Parathyroid adenoma (tissue), 2 donors: ENCODE data around the gene IMMP2L.

ENCODE experiments used
- H2AFZ ChIP-seq: fragments of 300-600 bp; sonication (generic); one replicate; pipeline ENCODE4 v1.7.0; 2017; ENCODE audit warnings: antibody characterized with exemption, mild to moderate bottlenecking
- H3K27ac ChIP-seq: fragments of 300-600 bp; sonication (generic); one replicate; pipeline ENCODE4 v1.7.0; 2017
- H3K27me3 ChIP-seq: fragments of 300-600 bp; sonication (generic); one replicate; pipeline ENCODE4 v1.7.0; 2017; ENCODE audit warnings: low read length; ENCODE audit not compliant: control insufficient read depth, insufficient read depth
- H3K36me3 ChIP-seq: fragments of 300-600 bp; sonication (generic); one replicate; pipeline ENCODE4 v1.7.0; 2017; ENCODE audit warnings: low read length; ENCODE audit not compliant: control insufficient read depth, insufficient read depth
- H3K4me1 ChIP-seq: fragments of 300-600 bp; sonication (generic); one replicate; pipeline ENCODE4 v1.7.0; 2017; ENCODE audit warnings: control low read depth
- H3K4me2 ChIP-seq: fragments of 300-600 bp; sonication (generic); one replicate; pipeline ENCODE4 v1.7.0; 2017; ENCODE audit warnings: low read length
- H3K4me3 ChIP-seq: fragments of 300-600 bp; sonication (generic); one replicate; pipeline ENCODE4 v1.7.0; 2017; ENCODE audit warnings: low read depth, low read length
- H3K79me2 ChIP-seq: fragments of 300-600 bp; sonication (generic); one replicate; pipeline ENCODE4 v1.7.0; 2017; ENCODE audit warnings: control low read depth
- H3K9ac ChIP-seq: fragments of 300-600 bp; sonication (generic); one replicate; pipeline ENCODE4 v1.7.0; 2017; ENCODE audit warnings: mild to moderate bottlenecking
- H3K9me3 ChIP-seq: fragments of 300-600 bp; sonication (generic); one replicate; pipeline ENCODE4 v1.7.0; 2017; ENCODE audit warnings: low read length; ENCODE audit not compliant: control insufficient read depth
- CTCF ChIP-seq: fragments of 300-600 bp; sonication (generic); IDR thresholded peaks from one replicate; pipeline ENCODE4 v1.7.0; 2017; ENCODE audit warnings: antibody characterized with exemption, mild to moderate bottlenecking
- donor health status: primary hyperparathyroidism.

IMMP2L gene

GRCh38 chr7:111137296-111138192 lies 424.7 kb downstream of the IMMP2L start:
- H3K36me3 ChIP-seq: no peaks in the 10 kb centered on the region
- H2AFZ ChIP-seq: no peak overlapping the region
- TF ChIP-seq CTCF: no peak
- no peak overlapping the region for H3K4me3 ChIP-seq
- no peak overlapping the region for H3K27ac ChIP-seq
- H3K9me3 ChIP-seq: no peaks in the 10 kb centered on the region
- H3K79me2 ChIP-seq: no peaks in the 10 kb centered on the region
- no peaks in the 10 kb centered on the region for H3K27me3 ChIP-seq
- no peak overlapping the region for H3K4me2 ChIP-seq
- H3K4me1 ChIP-seq: no peaks in the 10 kb centered on the region
- H3K9ac ChIP-seq: no peak overlapping the region

- no peak overlapping the region for H2AFZ ChIP-seq
- no peaks in the 10 kb centered on the region for H3K9me3 ChIP-seq
- H3K79me2 ChIP-seq: no peaks in the 10 kb centered on the region
- H3K36me3 ChIP-seq: no peaks in the 10 kb centered on the region
- H3K27ac ChIP-seq: no peak overlapping the region
- no peaks in the 10 kb centered on the region for H3K27me3 ChIP-seq
- no peak overlapping the region for H3K4me3 ChIP-seq
- H3K9ac ChIP-seq: no peak overlapping the region
- no peak overlapping the region for H3K4me2 ChIP-seq
- H3K4me1 ChIP-seq: no peaks in the 10 kb centered on the region
- no peak for TF ChIP-seq CTCF
Observed at GRCh38 chr7:111132833-111133232, 429.5 kb downstream of the IMMP2L start.

DNA sequence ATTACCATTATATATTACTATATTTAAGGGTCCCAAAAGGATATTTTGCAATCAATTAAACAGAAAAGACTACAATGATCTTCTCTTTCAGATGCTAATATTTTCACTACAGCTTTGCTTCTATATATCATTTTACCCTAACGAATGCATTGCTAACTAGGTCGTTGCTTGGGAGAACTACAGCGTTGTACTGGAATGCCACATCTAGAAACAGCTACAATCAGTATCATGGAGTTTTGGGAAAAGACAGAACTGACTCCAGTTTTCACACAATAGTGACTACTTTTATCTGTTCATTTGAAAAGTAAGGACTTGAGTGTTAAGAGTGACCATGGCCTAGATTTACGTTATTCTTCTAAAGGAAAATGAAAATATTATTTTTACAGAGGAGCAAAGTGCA lies 432.9 kb downstream of the IMMP2L start:
- TF ChIP-seq CTCF: no peak

GRCh38 chr7:111126987-111127386 lies 435.3 kb downstream of the IMMP2L start:
- Histone ChIP-seq H2AFZ (no peak overlapping the region), H3K79me2 (no peaks in the 10 kb centered on the region), H3K4me3 (no peak overlapping the region), H3K9me3 (no peaks in the 10 kb centered on the region), H3K4me1 (no peaks in the 10 kb centered on the region), H3K9ac (no peak overlapping the region), H3K4me2 (no peak overlapping the region), H3K27me3 (no peaks in the 10 kb centered on the region), H3K36me3 (no peaks in the 10 kb centered on the region), H3K27ac (no peak overlapping the region)
- TF ChIP-seq CTCF: no peak

More for the DNA sequence above, 432.9 kb downstream of the IMMP2L start:
- H3K79me2 ChIP-seq: no peaks in the 10 kb centered on the region
- no peaks in the 10 kb centered on the region for H3K36me3 ChIP-seq
- no peak overlapping the region for H3K27ac ChIP-seq
- H3K9ac ChIP-seq: no peak overlapping the region
- H2AFZ ChIP-seq: no peak overlapping the region
- no peak overlapping the region for H3K4me3 ChIP-seq
- no peaks in the 10 kb centered on the region for H3K27me3 ChIP-seq
- H3K4me2 ChIP-seq: no peak overlapping the region
- no peaks in the 10 kb centered on the region for H3K4me1 ChIP-seq
- no peaks in the 10 kb centered on the region for H3K9me3 ChIP-seq

DNA sequence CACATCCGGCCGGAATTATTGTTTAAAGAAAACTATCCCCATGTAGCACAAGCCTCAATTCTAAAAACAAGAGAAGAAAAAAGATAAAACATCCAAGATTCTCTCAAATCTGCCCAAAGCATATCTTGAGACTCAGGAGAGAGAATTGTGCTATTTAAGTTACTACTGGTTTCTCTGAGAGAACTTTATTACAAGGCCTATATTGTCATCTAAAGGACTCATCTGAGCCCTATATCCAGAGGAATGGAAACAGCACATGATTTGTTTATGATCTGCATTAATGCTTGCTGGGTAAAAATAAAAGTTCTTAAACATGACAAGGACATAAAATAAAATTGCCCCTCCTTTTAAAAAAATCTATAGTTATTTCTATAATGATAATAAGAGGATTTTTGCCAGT lies 446.3 kb downstream of the IMMP2L start:
- H3K9me3 ChIP-seq: no peaks in the 10 kb centered on the region
- H3K4me1 ChIP-seq: no peaks in the 10 kb centered on the region

More for the DNA sequence above, 446.3 kb downstream of the IMMP2L start:
- H3K27ac ChIP-seq: no peak overlapping the region
- no peaks in the 10 kb centered on the region for H3K36me3 ChIP-seq
- H3K27me3 ChIP-seq: no peaks in the 10 kb centered on the region
- H3K9ac ChIP-seq: no peak overlapping the region
- H3K4me3 ChIP-seq: no peak overlapping the region
- H2AFZ ChIP-seq: no peak overlapping the region
- H3K4me2 ChIP-seq: no peak overlapping the region
- TF ChIP-seq CTCF: no peak
- H3K79me2 ChIP-seq: no peaks in the 10 kb centered on the region
